ENCODE measurements around the gene NLRC3.

Gene NLRC3

GRCh38 chr16:3532741-3533140 lies 44.5 kb downstream of the NLRC3 start:
- H3K4me1 ChIP-seq (ENCODE audit: control insufficient read depth, insufficient read depth, low read length): no peaks in the 10 kb centered on the region
- CTCF ChIA-PET: no interaction called here
- POLR2A ChIA-PET: no interaction called here
- no peak overlapping the region for H3K27ac ChIP-seq (ENCODE audit: extremely low read depth, low read depth, low read length)
- no peak for TF ChIP-seq HOXD13 (CRISPR knock-in tag; IDR thresholded peaks at IDR 0.05; ENCODE audit: borderline replicate concordance)
- TF ChIP-seq ZNF513 (tag by site-specific recombination; IDR thresholded peaks at IDR 0.05): no peak
- no peak for TF ChIP-seq FEZF1 (tag by site-specific recombination; IDR thresholded peaks at IDR 0.05)
- TF ChIP-seq REST (tag by site-specific recombination; IDR thresholded peaks at IDR 0.05): no peak
- no peak for TF ChIP-seq ZNF404 (tag by site-specific recombination; IDR thresholded peaks at IDR 0.05)
- no peak for TF ChIP-seq ZNF362 (tag by site-specific recombination; IDR thresholded peaks at IDR 0.05)
- no peak for TF ChIP-seq ZNF423 (tag by site-specific recombination; IDR thresholded peaks at IDR 0.05)
- TF ChIP-seq ZNF148 (tag by site-specific recombination; IDR thresholded peaks at IDR 0.05; ENCODE audit: borderline replicate concordance): no peak
- TF ChIP-seq KLF9 (tag by site-specific recombination; IDR thresholded peaks at IDR 0.05; ENCODE audit: low read depth): no peak
- no peak for TF ChIP-seq KLF8 (tag by site-specific recombination; IDR thresholded peaks at IDR 0.05)
- TF ChIP-seq ZNF777 (tag by site-specific recombination; IDR thresholded peaks at IDR 0.05; ENCODE audit: borderline replicate concordance): no peak
- TF ChIP-seq GFI1B (tag by site-specific recombination; IDR thresholded peaks at IDR 0.05): no peak
- H3K4me3 ChIP-seq (ENCODE audit: low read depth, low read length): no peak overlapping the region
- H3K9me3 ChIP-seq (ENCODE audit: control insufficient read depth, insufficient read depth, low read depth, low read length): no peaks in the 10 kb centered on the region
- peaks cover 4 to 79% of the 10 kb centered on the region in 2 experiments; a peak in 2 of 3 replicates for H3K36me3 ChIP-seq (ENCODE audit: control insufficient read depth in 2 of 2, insufficient read depth in 1 of 2, low read length in 2 of 2)

- Histone ChIP-seq H3K4me3 (ENCODE audit: low read depth, low read length) (no peak overlapping the region), H3K36me3 (ENCODE audit: control insufficient read depth in 2 of 2, insufficient read depth in 1 of 2, low read length in 2 of 2) (peaks cover 4 to 81% of the 10 kb centered on the region in 2 experiments; a peak in 2 of 3 replicates), H3K9me3 (ENCODE audit: control insufficient read depth, insufficient read depth, low read depth, low read length) (no peaks in the 10 kb centered on the region), H3K4me1 (ENCODE audit: control insufficient read depth, insufficient read depth, low read length) (no peaks in the 10 kb centered on the region), H3K27ac (ENCODE audit: extremely low read depth, low read depth, low read length) (no peak overlapping the region)
- CTCF ChIA-PET: no interaction called here
- POLR2A ChIA-PET: no interaction called here
- no peak for TF ChIP-seq REST (tag by site-specific recombination; IDR thresholded peaks at IDR 0.05)
- no peak for TF ChIP-seq ZNF398 (tag by site-specific recombination; IDR thresholded peaks at IDR 0.05)
- no peak for TF ChIP-seq ZNF221 (tag by site-specific recombination; IDR thresholded peaks at IDR 0.05; ENCODE audit: borderline replicate concordance)
- no peak for TF ChIP-seq ZNF394 (tag by site-specific recombination; IDR thresholded peaks at IDR 0.05; ENCODE audit: borderline replicate concordance)
- TF ChIP-seq ZNF596 (tag by site-specific recombination; IDR thresholded peaks at IDR 0.05): no peak
- TF ChIP-seq ZFHX2 (tag by site-specific recombination; conservative IDR thresholded peaks at IDR 0.05): no peak
- TF ChIP-seq ZNF677 (tag by site-specific recombination; IDR thresholded peaks at IDR 0.05): no peak
- no peak for TF ChIP-seq ZNF292 (tag by site-specific recombination; IDR thresholded peaks at IDR 0.05; ENCODE audit: borderline replicate concordance, low read depth)
These were observed 46.8 kb downstream of the NLRC3 start for GRCh38 chr16:3530371-3530914.
